ENCODE data around the gene GRAMD4.

The GRAMD4 gene

DNA sequence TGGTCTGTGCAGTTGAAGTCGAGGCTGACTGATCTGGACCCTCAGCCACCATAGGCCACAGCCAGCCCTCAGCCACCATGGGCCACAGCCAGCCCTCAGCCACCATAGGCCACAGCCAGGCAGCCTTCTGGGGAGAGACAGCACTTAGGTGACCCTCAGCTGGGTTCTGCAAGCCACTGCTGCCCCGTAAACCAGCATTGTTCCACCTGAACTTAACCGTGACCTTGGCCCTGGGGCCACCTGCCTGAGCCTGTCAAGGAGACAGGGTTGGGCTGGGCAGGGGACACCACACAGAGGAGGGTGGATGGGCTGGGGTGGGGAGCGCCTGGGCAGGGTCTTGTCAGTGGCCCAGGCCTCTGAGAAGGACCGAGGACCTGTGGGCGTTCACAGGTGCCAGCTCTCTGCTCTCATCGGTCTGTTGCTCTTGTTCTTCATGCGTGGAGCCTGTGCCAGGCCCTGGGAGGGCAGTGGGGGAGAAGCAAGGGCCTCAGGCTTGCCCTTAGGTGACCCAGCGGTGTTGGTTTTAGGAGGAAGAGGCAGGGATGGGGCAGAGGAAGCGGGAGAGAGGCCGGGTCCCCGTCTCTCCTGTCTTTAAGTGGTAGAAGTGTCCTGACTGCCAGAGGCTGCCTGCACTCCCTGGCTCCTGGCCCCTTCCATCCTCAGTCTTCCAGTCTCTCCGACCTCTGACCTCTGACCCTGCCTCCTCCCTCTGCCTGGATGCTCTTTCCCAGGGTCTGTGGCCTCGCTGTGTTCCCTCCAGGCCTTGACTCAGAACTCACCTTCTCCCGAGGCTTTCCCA lies 36.9 kb downstream of the GRAMD4 start:
- no peak for DNase-seq (ENCODE audit: low spot score)

DNA sequence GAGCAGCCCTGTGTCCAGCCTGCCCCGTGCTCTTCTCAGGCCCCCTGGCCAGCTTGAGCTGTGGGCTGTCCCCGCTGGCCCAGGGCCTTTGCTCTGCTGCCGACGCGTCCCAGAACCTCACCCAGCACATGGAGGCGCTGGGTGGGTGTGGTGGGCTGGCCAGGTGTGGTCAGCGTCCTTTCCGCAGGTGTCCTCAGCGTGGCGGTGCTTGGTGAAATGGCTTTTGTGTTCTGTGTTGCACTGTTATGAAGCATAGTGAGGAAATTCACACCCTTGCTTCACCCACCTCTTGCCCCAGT lies 37.4 kb downstream of the GRAMD4 start:
- no peak for DNase-seq (ENCODE audit: low spot score)

DNA sequence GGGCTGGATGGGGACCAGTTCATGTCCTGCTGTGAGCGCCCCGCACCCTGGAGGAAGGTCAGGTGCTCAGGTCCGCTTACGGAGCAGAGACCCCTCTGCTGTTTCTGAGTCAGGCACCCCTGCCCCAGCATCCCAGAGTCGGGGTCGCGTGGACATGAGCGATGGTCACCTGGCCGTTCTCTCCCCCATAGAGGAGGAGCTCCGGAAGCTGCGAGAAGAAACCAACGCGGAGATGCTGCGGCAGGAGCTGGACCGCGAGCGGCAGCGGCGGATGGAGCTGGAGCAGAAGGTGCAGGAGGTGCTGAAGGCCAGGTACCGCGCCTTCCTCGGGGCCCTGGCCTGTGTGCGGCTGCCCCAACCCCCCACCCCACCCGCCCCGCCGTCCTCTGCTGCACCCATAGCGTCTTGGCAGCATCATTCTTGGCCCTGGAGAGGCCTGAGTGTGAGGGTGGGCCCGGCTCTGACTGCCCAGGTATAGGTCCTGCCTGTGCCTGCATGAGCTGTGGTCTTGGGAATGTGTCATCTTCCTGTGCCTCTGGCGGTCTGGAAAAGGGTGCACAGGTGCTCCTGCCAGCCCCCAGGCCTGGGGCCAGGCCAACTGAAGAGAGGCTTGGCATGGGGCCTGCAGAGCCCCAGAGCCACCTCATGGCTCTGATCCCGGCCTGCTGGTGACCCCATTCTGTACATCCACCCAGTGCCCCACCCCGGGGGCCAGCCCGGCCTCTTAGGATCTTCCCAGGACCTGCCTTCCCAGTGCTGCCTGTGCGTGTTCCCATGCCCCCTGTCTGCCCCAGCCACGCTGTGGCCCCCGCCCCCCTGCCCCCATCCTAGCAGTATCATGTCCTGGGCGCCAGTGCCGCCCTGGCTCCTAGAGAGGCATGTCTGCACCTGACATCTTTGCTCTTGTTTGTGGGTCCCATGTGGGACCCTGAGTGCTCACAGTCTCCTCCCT lies 38.1 kb downstream of the GRAMD4 start:
- DNase-seq (ENCODE audit: low spot score), result no peak

DNA sequence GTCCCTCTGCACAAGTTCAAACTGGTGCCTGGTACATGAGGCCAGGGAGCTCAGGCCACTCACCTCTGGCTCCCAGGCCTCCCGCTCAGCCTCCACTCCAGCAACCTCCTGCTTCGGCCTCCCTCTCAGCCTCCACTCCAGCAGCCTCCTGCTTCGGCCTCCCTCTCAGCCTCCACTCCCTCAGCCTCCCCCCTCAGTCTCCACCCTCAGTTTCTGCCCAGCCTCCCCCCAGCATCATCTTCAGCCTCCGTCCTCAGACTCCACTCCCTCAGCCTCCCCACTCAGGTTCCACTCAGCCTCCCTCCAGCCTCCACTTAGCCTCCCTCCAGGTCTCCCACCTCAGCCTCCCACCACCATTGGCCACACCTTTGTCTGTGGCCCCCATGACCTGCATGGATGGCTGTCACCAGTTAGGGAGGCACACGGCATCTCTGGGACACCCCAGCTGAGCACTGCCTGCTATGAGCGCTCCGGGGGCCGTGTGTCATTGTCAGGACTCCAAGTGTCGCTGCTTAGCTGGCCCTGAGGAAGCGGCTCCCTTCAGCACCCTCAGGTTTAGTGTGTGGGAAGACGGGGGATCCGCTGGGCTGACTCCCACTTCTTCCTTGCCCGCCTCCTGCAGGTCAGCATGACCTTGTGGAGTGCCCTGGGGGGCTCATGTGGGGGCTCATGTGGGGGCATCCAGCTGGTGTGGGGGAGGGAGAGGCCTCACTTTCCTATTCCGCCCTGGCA lies 39.0 kb downstream of the GRAMD4 start:
- DNase-seq (ENCODE audit: low spot score), result no peak

DNA sequence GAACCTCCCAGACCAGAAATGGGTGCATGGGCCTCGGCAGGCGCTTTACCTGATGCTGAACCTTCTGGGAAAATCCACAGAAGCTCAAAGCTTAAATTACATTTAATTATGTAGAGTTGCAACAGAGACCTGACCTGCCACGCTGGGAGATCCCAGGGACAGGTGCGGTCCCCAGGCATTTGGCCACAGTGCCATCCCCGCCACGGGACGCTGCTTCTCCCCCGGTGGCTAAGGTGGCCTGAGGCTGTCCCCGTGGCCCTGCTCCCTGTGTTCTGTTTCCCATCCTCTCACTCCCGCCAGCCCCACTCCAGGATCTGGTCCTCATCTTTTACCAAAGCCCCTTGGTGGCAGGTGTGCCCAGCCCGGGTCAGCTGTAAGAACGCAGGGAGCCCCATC lies 39.6 kb downstream of the GRAMD4 start:
- DNase-seq (ENCODE audit: low spot score), result no peak

DNA sequence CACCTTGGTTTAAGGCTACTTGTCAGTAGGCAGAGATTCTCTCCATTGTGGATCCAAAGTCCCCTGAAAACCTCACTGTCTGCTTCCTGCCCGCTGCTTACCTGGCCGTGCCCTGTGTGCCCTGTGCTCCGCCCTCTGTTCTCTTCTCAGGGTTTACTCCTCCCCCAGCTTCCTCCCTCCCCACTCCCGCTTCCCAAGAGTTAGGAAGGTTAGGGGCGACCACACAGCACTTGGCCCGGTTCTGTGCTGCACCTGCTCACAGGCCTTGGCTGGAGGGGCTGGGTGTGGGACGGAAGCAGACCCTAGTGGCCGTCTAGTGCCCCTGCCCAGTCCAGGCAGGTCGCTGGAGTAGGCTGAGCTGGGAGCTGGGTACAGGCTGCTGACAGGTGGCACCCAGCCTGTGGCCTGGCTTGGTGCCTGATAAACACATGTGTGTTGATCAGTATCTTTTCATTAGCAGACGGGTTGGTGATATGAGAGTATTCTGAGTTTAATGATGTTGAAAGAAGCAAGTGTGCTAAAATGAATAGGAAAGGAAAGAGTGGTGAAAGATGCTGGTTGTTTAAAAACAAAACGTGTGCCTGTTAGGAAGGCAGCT lies 40.5 kb downstream of the GRAMD4 start:
- DNase-seq (ENCODE audit: low spot score), result no peak

DNA sequence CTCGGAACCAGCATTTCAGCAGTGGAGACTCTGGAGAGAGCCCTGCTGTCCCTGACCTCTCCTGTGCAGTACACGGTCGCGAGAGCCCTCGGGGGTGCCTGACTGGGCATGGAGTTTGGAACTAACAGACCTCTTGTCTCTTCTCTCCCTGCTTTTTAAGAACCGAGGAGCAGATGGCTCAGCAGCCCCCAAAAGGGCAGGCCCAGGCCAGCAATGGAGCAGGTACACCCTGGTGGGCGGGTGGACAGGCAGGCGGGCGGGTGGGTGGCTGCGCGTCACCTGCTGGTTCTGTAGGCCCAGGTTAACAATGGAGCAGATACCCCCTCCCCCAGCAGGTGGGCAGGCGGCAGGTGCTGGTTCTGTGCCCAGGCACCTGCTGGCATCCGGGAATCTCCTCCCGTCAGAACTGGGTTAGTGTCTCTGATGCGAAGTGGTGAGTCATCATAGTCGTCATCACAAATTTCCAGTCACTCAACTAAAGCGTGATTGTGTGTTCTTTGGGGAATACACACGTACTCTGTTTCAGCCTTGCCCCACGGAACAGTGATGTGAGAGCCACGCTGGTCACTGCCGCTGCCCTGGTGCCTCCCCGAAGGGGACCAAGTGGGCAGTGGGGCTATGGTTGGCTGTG lies 41.1 kb downstream of the GRAMD4 start:
- peak; percentile 67 for DNase-seq (ENCODE audit: low spot score)

DNA sequence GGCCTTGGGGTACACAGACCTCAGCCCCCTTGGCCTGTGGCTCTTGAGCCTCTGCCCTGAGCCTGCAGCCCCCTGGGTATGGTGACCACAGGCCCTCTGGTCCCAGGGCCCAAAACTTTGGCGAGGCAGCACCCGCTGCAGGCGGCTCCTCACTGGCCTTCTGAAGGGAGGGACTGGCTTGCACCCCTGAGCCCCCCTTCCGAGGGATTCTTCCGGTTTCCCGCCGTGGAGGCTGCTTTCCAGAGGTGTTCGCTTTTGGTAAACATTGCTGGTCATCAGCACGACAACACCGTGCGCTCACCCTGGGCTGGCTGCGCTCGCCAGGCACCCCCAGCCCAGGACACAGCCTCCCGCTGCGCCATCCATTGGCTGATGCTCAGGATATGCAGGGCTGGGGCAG lies 42.0 kb downstream of the GRAMD4 start:
- no peak for DNase-seq (ENCODE audit: low spot score)

DNA sequence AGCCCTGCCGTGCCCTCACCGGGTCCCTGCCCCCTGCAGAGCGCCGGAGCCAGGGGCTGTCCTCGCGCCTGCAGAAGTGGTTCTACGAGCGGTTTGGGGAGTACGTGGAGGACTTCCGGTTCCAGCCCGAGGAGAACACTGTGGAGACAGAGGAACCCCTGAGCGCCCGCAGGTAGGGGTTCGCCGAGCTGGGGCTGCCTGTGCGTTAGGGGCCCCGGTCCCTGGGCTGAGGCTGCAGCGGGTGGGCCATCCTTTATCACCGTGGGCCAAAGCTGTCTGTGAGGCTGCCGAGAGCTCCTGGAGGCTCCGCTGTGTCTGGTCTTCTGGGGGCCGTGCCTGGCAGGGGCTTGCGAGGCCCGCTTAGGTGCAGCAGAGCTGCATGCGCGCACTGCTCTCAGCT lies 42.8 kb downstream of the GRAMD4 start:
- DNase-seq (ENCODE audit: low spot score), result no peak

DNA sequence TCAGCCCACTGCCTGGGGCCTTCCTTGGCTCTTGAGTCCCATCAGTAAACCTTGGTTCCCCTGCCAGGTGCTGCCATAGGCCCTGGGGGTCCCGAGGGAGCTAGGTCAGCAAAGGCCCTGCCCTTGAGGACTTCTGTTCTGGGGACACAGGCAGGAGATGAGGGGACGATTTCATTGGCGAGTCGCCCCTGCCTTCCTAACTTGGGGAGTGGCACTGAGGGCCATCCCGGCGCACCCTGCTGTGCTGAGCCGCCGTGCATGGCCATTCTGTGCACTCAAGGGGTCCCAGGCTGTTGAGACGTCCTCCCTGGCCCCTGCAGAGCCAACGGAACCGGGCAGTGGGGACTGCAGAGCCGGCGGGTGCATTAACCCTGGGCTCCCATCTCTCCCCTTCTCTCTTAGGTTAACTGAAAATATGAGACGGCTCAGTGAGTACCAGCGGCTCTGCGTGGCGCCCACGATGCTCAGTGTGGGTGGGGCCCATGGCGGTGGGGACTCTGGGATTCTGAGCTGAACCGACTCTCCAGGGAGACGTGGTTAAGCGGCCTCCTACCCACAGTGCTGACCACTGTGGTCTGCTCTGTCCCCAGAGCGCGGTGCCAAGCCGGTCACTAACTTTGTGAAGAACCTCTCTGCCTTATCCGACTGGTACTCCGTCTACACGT lies 43.4 kb downstream of the GRAMD4 start:
- no peak for DNase-seq (ENCODE audit: low spot score)

DNA sequence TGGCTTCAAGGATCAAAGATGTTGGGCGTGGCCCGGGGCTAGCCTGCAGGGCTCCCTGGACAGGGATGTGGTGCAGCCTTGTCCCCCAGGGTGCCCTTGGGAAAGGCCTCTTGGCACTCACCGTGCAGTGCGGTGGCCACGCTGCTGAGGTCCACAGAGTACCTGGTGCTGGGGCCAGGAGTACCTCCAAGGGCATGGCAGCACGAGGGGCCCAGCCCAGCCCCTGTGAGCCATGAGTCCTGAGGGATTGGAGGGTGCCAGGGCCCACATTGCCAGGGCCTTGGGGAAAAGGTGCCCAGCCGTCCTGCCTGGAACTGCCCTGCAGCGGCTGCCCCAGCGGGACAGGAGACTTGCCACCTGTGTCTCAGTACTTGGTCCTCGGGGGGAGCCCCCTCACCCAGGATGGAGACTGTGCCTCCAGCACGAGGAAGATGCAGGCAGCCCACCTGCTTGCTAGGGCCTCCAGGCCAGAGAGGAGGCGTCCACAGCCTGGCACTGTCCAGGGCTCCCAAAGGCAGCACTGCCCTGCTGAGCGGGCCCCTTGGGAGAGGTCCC lies 44.2 kb downstream of the GRAMD4 start:
- no peak for DNase-seq (ENCODE audit: low spot score)

DNA sequence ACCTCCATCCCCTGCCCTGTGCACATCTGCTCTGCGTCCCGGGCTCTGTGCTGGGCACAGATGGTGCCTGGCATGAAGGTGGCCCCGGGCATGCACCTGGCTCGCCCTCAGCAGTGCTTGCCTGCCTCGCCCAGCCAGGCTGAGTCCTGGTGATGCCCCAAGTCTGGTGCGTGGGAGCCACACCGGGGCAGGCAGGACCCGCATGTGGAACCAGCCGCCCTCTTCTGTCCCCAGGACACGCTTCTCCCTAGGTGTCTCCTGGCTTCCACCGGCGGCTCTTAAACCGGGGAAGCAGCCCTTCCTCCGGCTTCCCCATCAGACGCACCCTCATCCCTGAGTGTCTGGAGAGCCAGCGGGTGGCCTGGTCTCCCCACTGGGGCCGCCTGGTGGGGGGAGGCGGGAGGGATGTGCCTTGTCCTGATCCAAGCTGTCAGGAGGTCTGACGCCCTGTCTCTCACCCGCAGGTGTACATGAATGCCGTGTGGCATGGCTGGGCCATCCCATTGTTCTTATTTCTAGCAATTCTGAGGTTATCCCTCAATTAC lies 45.0 kb downstream of the GRAMD4 start:
- DNase-seq (ENCODE audit: low spot score), result no peak

DNA sequence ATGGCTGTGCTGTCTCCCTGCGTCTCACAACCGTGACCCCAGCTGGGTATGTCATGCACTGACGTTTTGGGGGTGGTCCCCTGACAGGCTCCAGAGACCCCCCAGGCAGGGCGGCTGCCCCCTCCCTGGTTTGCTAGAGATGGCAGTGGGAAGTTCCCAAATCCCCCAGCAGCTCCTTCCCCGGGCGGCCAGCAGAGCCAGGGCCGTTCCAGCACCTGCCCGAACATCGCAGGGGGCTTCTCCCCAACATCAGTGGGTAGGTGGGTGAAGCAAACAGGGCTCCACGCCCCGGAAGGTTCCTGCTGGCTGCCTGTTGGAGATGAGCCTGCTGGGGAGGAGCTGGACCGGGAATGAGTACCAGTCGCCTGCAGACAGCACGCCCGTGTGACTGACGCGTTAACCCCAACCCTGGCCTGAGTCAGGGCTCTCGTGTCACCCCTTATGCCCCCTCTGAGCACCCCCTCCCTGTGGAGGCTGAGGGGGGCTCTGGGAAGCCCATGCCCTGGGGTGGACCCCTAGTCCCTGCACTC lies 45.6 kb downstream of the GRAMD4 start:
- no peak for DNase-seq (ENCODE audit: low spot score)

DNA sequence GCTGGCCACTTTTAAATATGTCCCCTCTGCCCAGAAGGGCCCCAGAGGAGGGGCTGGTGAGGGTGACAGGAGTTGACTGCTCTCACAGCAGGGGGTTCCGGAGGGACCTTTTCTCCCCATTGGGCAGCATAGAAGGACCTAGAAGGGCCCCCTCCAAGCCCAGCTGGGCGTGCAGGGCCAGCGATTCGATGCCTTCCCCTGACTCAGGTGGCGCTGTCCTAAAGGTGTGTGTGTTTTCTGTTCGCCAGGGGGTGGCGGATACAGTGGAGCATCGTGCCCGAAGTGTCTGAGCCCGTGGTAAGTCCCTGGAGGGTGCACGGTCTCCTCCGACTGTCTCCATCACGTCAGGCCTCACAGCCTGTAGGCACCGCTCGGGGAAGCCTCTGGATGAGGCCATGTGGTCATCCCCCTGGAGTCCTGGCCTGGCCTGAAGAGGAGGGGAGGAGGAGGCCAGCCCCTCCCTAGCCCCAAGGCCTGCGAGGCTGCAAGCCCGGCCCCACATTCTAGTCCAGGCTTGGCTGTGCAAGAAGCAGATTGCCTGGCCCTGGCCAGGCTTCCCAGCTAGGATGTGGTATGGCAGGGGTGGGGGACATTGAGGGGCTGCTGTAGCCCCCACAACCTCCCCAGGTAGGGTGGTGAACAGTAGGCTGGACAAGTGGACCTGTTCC lies 46.5 kb downstream of the GRAMD4 start:
- no peak for DNase-seq (ENCODE audit: low spot score)

DNA sequence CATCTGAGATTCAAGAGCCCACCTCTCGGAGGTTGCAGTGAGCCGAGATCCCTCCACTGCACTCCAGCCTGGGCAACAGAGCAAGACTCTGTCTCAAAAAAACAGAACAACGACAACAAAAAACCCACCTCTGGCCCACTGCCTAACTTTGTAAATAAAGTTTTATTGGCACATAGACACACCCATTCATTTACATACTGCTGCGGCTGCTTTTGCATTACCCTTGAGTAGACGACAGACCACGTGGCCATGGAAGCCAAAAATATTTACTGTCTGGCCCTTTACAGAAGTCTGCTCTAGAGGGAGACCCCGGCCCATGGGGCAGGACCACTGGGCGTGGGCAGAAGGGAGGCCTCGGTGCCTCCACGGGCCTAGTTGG lies 47.0 kb downstream of the GRAMD4 start:
- no peak for DNase-seq (ENCODE audit: low spot score)

DNA sequence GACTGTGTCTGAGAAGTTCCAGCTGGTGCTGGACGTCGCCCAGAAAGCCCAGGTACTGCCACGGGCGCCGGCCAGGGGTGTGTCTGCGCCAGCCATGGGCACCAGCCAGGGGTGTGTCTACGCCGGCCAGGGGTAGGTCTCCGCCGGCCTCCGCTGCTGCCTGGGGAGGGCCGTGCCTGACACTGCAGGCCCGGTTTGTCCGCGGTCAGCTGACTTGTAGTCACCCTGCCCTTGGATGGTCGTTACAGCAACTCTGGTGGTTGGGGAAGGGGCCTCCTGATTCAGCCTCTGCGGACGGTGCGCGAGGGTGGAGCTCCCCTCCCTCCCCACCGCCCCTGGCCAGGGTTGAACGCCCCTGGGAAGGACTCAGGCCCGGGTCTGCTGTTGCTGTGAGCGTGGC lies 47.9 kb downstream of the GRAMD4 start:
- no peak for DNase-seq (ENCODE audit: low spot score)

DNA sequence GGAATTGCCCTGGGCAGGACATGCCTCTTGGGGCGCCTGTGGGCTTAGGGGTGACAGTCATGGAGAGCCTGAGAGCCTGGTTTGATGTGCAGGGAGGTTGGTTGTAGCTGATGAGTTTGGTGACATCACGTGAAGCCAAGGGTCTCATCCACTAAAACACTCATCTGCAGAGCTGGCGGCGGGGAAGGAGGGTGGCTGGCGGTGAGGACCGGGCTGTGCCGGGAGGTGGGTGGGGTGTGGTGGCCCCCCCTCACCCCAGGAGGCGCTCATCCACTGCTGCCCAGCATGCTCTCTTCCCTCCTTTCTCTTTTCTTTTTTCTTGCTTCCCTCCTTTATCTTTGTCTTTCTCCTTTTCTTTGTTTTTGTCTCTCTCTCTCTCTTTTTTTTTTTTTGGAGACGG lies 49.0 kb downstream of the GRAMD4 start:
- no peak for DNase-seq (ENCODE audit: low spot score)

DNA sequence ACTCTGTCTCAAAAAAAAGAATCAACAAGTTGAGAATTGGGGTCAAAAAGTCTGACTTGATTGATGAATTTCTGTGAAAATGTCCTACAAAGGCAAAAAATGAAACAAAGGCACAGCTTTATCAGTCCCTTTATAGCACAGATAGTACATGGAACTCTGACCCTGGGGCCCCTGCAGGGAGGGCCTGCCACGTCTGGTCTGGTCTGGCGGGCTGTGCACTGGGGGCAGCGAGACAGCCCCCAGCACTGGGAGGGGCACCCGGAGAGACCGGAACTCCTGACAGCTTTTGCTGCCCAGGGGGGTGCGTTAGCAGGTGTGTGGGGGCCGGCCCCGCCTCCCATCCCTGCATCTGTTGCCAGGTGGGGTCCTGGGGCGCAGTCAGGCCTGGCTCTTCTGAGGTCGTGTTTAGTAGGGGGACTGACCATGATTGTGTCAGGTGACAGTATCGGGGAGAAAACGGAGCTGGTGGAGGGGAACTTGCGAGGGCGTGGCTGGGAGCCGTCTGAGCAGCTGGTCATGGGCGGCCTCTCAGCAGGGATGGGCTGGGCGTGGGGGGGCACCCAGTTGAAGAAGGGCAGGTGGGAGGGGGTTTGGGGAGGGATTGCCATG lies 51.7 kb downstream of the GRAMD4 start:
- no peak for DNase-seq (ENCODE audit: low spot score)

DNA sequence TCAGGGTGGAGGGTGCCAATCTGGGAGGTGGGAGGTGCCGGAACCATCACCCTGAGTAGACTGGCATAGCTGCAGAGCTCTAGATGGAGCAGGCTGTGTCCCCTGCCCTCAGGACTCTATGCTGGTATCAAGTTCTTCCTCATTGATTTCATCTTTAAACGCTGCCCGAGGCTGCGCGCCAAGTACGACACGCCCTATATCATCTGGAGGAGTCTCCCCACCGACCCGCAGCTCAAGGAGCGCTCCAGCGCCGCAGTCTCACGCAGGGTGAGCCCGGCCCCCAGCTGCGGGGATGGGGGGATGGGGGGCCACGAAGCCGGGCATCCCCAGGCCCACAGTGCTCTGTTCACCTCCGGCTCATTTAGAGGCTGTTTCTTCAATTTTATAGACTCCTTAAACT lies 52.5 kb downstream of the GRAMD4 start:
- DNase-seq (ENCODE audit: low spot score), result no peak

DNA sequence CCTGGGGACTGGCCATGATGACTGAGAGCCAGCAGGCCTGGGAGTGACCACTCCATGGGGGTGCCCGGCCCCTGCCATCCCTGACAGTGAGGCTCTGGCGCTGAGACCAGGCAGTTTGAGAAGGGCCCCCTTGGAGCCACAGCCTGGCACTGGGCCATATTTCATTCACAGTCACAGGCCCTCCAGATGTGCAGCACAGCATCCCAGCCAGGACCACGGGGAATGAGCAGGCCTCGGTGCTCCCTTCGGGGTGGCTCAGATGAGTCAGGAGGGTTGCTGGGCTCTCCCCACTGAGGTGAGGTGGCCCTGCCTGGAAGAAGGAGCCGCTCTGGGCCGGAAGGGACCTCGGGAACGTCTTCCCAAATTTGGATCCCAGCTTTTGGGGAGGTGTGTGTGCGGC lies 53.0 kb downstream of the GRAMD4 start:
- no peak for DNase-seq (ENCODE audit: low spot score)
